Stimulated activated naive CD8-positive, alpha-beta T cell treated with anti-CD3 and anti-CD28 coated beads, Interleukin-15, Interleukin-2, amounts not matched to agents 100 ng/mL and 50 ng/mL, for 24 hours (primary cell): Measurements from ENCODE around the gene SLFN5.
"Not testable (repeated sequence)": the region's sequence is repeated elsewhere in the genome, so short reads cannot be mapped to it uniquely, and the experiment has no call there.

Source experiments
- H3K27ac Mint-ChIP-seq: one replicate; pipeline ENCODE4 v1.8.0; 2021; ENCODE audit warnings: mild to moderate bottlenecking, mixed read lengths
- H3K27me3 Mint-ChIP-seq: one replicate; pipeline ENCODE4 v1.8.0; 2021; ENCODE audit warnings: mixed read lengths
- H3K36me3 Mint-ChIP-seq: one replicate; pipeline ENCODE4 v1.8.0; 2021; ENCODE audit warnings: low read depth, mixed read lengths
- H3K4me1 Mint-ChIP-seq: one replicate; pipeline ENCODE4 v1.8.0; 2021; ENCODE audit warnings: low read depth, mixed read lengths
- H3K4me3 Mint-ChIP-seq: one replicate; pipeline ENCODE4 v1.8.0; 2021; ENCODE audit warnings: mild to moderate bottlenecking, mixed read lengths
- H3K9me3 Mint-ChIP-seq: one replicate; pipeline ENCODE4 v1.8.0; 2021; ENCODE audit warnings: mixed read lengths

Gene SLFN5

DNA sequence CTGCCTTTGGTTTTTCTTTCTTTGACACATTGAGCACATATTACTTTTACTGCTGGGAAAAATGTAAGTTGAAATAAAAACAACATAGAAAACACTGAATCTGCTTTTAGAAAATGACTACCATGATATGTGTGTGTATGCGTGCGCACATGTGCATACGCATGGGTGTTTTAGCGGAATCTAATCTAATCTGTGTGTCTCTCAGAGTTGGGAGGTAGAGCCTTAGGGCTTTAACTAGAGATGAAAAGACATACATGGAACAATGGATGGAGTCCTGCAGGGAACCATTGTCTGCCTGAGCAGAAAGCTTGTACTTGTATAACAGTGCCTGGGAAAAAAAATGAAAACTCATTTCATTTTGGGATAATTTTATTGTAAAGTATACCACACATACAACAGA lies 12.4 kb downstream of the SLFN5 start:
- H3K4me3 Mint-ChIP-seq = no peak overlapping the region
- H3K27me3 Mint-ChIP-seq = no peaks in the 10 kb centered on the region
- H3K27ac Mint-ChIP-seq = peak overlapping the region; percentile 24
- H3K36me3 Mint-ChIP-seq = peaks cover 34% of the 10 kb centered on the region
- H3K4me1 Mint-ChIP-seq = peaks cover 85% of the 10 kb centered on the region
- no peaks in the 10 kb centered on the region for H3K9me3 Mint-ChIP-seq

DNA sequence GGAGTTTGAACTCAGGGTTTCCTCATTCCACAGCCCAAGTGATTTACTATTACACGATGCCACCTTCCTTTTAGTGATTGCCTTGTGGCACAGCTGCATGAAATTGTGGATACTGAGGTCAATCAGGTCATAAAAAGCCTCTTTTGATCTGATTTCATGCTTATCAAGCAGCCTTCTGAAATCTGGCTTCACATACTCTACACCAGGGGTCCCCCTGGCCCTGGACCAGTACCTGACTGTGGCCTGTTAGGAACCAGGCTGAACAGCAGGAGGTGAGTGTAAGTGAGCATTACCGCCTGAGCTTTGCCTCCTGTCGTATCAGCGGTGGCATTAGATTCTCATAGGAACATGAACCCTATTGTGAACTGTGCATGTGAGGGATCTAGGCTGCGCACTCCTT lies 13.8 kb downstream of the SLFN5 start:
- H3K4me3 Mint-ChIP-seq = no peak overlapping the region
- H3K4me1 Mint-ChIP-seq = peaks cover 77% of the 10 kb centered on the region
- no peaks in the 10 kb centered on the region for H3K27me3 Mint-ChIP-seq
- H3K36me3 Mint-ChIP-seq = peaks cover 30% of the 10 kb centered on the region
- peak overlapping the region; percentile 83 for H3K27ac Mint-ChIP-seq
- H3K9me3 Mint-ChIP-seq = no peaks in the 10 kb centered on the region

DNA sequence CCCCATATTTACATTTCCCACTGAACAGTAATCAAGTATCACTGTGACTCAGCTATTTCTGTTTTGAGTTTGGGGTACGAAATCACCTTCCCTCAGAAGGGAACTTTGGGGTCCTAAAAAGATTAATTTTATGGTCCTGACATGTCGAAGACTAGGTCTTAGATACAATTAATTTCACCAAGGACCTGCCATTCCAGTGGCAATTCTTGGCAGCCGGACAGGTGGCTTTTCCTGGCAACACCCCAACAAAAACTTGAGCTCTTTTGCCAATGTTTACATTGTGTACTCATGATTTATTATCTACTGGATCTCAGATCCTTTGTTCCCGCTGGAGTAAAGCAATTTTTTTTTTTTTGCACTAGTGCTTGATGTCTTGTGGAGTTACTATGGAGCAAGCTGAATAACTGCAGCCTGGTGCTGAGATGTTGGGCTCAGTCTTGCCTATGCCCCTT lies 14.4 kb downstream of the SLFN5 start:
- H3K4me3 Mint-ChIP-seq = no peak overlapping the region

DNA sequence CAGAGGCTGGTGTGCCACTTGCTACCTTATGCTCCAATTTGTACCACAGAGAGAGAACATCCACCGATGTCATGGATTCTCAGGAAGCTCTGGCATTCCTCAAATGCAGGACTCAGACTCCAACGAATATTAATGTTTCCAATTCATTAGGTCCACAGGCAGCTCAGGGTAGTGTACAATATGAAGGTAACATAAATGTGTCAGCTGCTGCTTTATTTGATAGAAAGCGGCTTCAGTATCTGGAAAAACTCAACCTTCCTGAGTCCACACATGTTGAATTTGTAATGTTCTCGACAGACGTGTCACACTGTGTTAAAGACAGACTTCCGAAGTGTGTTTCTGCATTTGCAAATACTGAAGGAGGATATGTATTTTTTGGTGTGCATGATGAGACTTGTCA lies 16.1 kb downstream of the SLFN5 start:
- Mint-ChIP-seq H3K27ac (no peak overlapping the region), H3K36me3 (peaks cover 48% of the 10 kb centered on the region), H3K4me1 (peaks cover 67% of the 10 kb centered on the region), H3K4me3 (no peak overlapping the region), H3K9me3 (no peaks in the 10 kb centered on the region), H3K27me3 (no peaks in the 10 kb centered on the region)

More for the DNA sequence above, 14.4 kb downstream of the SLFN5 start:
- Mint-ChIP-seq H3K9me3 (no peaks in the 10 kb centered on the region), H3K36me3 (peaks cover 30% of the 10 kb centered on the region), H3K4me1 (peaks cover 75% of the 10 kb centered on the region), H3K27ac (peak overlapping the region; percentile 83), H3K27me3 (no peaks in the 10 kb centered on the region)

DNA sequence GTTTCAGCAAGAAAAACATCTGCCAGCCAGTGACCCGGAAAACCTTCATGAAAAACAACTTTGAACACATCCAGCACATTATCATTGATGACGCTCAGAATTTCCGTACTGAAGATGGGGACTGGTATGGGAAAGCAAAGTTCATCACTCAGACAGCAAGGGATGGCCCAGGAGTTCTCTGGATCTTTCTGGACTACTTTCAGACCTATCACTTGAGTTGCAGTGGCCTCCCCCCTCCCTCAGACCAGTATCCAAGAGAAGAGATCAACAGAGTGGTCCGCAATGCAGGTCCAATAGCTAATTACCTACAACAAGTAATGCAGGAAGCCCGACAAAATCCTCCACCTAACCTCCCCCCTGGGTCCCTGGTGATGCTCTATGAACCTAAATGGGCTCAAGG lies 22.2 kb downstream of the SLFN5 start:
- Mint-ChIP-seq H3K4me3 (no peak overlapping the region), H3K27me3 (no peaks in the 10 kb centered on the region), H3K4me1 (peaks cover 61% of the 10 kb centered on the region), H3K36me3 (peaks cover 64% of the 10 kb centered on the region), H3K9me3 (no peaks in the 10 kb centered on the region), H3K27ac (no peak overlapping the region)

DNA sequence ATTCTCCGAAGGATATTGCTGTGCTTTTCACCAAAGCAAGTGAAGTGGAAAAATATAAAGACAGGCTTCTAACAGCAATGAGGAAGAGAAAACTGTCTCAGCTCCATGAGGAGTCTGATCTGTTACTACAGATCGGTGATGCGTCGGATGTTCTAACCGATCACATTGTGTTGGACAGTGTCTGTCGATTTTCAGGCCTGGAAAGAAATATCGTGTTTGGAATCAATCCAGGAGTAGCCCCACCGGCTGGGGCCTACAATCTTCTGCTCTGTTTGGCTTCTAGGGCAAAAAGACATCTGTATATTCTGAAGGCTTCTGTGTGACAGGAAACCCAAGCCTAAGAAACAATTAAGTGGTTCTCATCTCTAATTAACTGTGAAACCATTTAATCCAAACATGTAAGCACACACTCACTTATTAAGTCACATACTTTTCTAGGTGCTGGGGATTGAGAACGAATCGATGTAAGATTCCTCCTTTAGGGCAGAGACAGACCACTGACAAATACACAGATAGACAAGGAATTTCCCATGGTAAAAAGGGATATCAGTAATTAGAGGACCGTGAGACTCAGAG lies 22.8 kb downstream of the SLFN5 start:
- no peaks in the 10 kb centered on the region for H3K9me3 Mint-ChIP-seq
- H3K4me3 Mint-ChIP-seq = no peak overlapping the region
- H3K4me1 Mint-ChIP-seq = peaks cover 64% of the 10 kb centered on the region
- H3K36me3 Mint-ChIP-seq = peaks cover 65% of the 10 kb centered on the region
- H3K27ac Mint-ChIP-seq = no peak overlapping the region
- no peaks in the 10 kb centered on the region for H3K27me3 Mint-ChIP-seq

DNA sequence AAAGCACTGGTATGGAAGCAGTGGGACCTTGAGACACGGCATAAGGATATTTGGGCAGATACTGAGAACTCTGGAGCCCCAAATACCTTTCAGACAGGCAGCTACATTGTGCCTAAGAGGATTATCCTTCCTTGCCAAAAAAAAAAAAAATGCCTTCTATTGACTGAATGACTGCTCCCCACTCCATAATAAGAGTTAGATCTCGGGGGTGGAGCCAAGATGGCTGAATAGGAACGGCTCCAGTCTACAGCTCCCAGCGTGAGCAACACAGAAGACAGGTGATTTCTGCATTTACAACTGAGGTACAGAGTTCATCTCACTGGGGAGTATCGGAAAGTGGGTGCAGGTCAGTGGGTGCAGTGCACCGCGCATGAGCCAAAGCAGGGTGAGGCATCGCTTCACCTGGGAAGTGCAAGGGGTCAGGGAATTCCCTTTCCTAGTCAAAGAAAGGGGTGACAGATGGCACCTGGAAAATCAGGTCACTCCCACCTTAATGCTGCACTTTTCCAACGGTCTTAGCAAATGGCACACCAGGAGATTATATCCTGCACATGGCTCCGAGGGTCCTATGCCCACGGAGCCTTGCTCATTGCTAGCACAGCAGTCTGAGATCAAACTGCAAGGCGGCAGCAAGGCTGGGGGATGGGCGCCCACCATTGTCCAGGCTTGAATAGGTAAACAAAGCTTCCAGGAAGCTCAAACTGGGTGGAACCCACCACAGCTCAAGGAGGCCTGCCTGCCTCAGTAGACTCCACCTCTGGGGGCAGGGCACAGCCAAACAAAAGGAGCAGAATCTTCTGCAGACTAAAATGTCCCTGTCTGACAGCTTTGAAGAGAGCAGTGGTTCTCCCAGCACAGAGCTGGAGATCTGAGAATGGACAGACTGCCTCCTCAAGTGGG lies 31.5 kb downstream of the SLFN5 start:
- H3K9me3 Mint-ChIP-seq, H3K27me3 Mint-ChIP-seq: not testable (repeated sequence)
- Mint-ChIP-seq H3K36me3 (peaks cover 12% of the 10 kb centered on the region), H3K4me3 (peak overlapping the region; percentile 57), H3K4me1 (peaks cover 49% of the 10 kb centered on the region), H3K27ac (peak overlapping the region; percentile 12)

DNA sequence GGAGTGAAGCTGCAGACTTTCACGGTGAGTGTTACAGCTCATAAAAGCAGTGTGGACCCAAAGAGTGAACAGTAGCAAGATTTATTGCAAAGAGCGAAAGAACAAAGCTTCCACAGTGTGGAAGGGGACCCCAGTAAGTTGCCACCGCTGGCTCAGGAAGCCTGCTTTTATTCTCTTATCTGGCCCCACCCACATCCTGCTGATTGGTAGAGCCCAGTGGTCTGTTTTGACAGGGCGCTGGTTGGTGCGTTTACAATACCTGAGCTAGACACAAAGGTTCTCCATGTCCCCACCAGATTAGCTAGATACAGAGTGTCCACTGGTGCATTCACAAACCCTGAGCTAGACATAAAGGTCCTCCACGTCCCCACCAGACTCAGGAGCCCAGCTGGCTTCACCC lies 35.6 kb downstream of the SLFN5 start:
- not testable (repeated sequence) for H3K4me3 Mint-ChIP-seq, H3K27me3 Mint-ChIP-seq, H3K9me3 Mint-ChIP-seq, H3K27ac Mint-ChIP-seq, H3K36me3 Mint-ChIP-seq
- peaks cover 30% of the 10 kb centered on the region for H3K4me1 Mint-ChIP-seq

DNA sequence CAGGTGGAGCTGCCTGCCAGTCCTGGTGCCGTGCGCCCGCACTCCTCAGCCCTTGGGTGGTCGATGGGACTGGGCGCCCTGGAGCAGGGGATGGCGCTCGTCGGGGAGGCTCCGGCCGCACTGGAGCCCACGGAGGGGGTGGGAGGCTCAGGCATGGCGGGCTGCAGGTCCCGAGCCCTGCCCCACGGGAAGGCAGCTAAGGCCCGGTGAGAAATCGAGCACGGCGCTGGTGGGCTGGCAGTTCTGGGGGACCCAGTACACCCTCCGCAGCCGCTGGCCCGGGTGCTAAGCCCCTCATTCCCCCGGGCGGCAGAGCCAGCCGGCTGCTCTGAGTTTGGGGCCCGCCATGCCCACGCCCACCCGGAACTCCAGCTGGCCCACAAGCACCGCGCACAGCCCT lies 36.0 kb downstream of the SLFN5 start:
- H3K4me1 Mint-ChIP-seq = peaks cover 26% of the 10 kb centered on the region
- not testable (repeated sequence) for H3K4me3 Mint-ChIP-seq

DNA sequence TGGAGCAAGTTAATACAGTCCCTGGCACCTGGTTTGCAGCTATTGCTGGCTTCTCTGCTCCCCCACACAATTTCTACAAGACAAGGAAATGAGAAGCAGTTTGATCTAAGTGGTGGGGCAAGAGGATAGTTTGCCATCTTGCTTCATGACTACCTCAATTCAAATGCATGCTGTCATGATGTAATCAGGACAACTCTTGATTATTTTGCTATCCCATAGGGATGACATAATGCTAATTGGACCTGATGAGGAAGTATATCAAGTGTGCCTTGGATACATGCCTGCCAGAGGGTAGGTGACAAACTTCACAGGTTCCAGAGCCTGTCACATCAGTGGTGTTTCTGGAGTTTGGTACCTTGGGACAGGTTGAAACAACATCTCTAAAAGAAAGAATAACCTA lies 40.9 kb downstream of the SLFN5 start:
- H3K27me3 Mint-ChIP-seq = no peaks in the 10 kb centered on the region
- no peaks in the 10 kb centered on the region for H3K36me3 Mint-ChIP-seq
- peaks cover 5% of the 10 kb centered on the region for H3K9me3 Mint-ChIP-seq
- no peak overlapping the region for H3K27ac Mint-ChIP-seq
- no peak overlapping the region for H3K4me3 Mint-ChIP-seq
- peaks cover 34% of the 10 kb centered on the region for H3K4me1 Mint-ChIP-seq

More for the DNA sequence above, 36.0 kb downstream of the SLFN5 start:
- H3K36me3 Mint-ChIP-seq, H3K9me3 Mint-ChIP-seq, H3K27ac Mint-ChIP-seq, H3K27me3 Mint-ChIP-seq: not testable (repeated sequence)

DNA sequence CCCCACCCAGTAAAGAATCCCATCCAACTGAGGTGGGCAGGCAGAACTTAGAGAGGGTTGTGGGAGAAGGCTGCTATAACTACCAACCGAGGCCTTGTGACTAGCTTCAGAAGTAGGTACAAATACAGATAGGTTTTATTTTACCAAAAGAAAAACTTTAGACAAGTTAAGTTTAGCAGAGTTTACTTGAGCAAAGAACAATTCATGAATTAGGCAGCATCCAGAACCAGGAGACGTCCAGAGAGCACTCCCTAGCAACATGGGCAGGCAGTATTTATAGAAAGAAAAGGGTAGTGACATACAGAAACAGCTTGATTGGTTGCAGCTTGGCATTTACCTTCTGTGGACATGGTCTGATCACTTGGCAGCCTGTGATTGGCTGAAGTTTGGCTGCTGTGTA lies 42.1 kb downstream of the SLFN5 start:
- H3K4me1 Mint-ChIP-seq = peaks cover 45% of the 10 kb centered on the region
- no peak overlapping the region for H3K27ac Mint-ChIP-seq
- H3K36me3 Mint-ChIP-seq = no peaks in the 10 kb centered on the region
- H3K4me3 Mint-ChIP-seq = no peak overlapping the region
- H3K27me3 Mint-ChIP-seq = no peaks in the 10 kb centered on the region
- peaks cover 10% of the 10 kb centered on the region for H3K9me3 Mint-ChIP-seq

DNA sequence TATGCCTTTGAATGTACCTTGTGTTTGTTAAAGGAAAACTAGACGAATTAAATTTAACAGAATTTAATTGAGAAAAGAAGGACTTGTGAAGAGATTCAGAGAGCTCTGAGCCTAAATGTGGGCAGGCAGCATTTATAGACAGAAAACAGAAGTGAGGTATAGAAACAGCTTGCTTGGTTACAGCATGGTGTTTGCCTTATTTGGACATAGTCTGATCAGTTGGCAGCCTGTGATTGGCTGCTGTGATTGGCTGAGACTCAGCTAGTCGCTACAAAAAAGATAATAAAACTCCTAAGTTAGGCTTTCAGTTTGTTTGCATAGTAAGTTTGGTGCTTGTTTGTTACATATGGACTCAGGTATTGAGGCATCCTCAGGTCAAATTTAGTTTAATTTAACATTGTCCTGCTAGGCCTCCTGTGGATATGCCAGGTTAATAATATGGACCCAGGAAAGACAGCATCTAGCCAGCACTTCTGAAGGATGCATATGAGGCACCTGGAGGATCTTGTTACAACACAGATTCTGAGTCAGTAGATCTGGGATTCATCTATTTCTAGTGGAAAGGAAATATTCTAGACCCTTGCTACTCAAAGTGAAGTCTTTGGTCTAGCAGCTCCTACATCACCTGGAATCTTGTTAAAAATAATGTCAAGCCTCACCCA lies 43.4 kb downstream of the SLFN5 start:
- peaks cover 10% of the 10 kb centered on the region for H3K9me3 Mint-ChIP-seq
- H3K4me3 Mint-ChIP-seq = peak overlapping the region; percentile 19
- peaks cover 49% of the 10 kb centered on the region for H3K4me1 Mint-ChIP-seq
- H3K36me3 Mint-ChIP-seq = no peaks in the 10 kb centered on the region
- peak overlapping the region; percentile 57 for H3K27ac Mint-ChIP-seq
- H3K27me3 Mint-ChIP-seq = no peaks in the 10 kb centered on the region

DNA sequence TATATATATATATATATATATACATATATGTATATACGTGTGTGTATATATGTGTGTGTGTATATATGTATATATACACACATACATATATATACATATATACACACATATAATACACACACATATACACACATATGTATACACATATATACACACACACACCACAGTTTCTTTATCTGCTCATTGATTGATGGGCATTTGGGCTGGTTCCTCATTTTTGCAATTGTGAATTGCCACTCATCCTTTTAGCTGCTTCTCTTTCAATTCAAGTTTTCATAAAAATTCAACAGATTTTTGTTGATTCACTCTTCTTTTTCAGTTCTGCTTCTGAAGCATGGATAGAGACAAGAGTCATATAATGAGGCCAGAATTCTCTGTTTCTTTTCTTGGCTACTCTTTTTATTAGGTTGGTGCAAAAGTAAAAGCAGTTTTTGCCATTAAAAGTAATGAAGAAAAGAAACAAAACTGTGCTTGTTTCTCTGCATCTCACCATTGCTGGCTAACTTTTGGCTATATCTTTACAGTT lies 44.5 kb downstream of the SLFN5 start:
- Mint-ChIP-seq H3K27me3 (no peaks in the 10 kb centered on the region), H3K36me3 (no peaks in the 10 kb centered on the region), H3K4me3 (no peak overlapping the region), H3K4me1 (peaks cover 49% of the 10 kb centered on the region), H3K27ac (no peak overlapping the region), H3K9me3 (peaks cover 10% of the 10 kb centered on the region)

DNA sequence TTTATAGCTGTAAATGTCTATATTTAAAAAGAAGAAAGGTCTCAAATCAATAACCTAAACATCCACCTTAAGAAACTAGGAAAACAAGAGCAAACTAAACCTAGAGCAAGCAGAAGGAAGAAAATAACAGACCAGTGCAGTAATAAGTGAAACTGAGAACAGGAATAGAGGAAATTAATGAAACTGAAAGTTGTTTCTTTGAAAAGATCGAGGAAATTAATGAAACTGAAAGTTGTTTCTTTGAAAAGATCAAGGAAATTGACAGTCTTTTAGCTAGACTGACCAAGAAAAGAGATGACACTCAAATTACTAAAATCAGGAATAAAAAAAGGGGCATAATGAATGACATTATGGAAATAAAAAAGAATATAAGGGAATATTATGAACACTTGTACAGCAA lies 46.4 kb downstream of the SLFN5 start:
- H3K27me3 Mint-ChIP-seq = no peaks in the 10 kb centered on the region
- peak overlapping the region; percentile 73 for H3K27ac Mint-ChIP-seq
- H3K36me3 Mint-ChIP-seq = no peaks in the 10 kb centered on the region
- peak overlapping the region; percentile 73 for H3K4me3 Mint-ChIP-seq
- peaks cover 10% of the 10 kb centered on the region for H3K9me3 Mint-ChIP-seq
- H3K4me1 Mint-ChIP-seq = peaks cover 49% of the 10 kb centered on the region

DNA sequence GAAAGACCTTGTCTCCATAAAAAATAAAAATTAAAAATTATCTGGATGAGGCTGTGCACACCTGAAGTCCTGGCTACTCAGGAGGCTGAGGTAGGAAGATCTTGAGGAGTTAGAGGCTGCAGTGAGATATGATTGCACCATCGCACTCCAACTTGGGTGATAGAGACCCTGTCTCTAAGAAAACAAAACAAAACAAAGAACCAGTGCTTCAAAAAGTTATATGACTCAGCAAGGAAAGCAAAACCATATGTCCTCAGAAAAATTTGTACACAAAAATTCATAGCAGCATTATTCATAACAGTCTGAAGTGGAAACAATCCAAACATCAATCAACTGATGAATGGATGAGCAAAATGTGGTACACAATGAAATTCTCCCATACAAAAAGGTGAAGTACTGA lies 48.9 kb downstream of the SLFN5 start:
- peaks cover 34% of the 10 kb centered on the region for H3K4me1 Mint-ChIP-seq
- no peak overlapping the region for H3K27ac Mint-ChIP-seq
- H3K9me3 Mint-ChIP-seq = peaks cover 10% of the 10 kb centered on the region
- no peaks in the 10 kb centered on the region for H3K27me3 Mint-ChIP-seq
- peaks cover 5% of the 10 kb centered on the region for H3K36me3 Mint-ChIP-seq
- no peak overlapping the region for H3K4me3 Mint-ChIP-seq
